Left ventricle myocardium superior (tissue), 1 donor: ENCODE results near the gene KCNQ1. TPM values are rescaled to one million over a fixed set of nuclear protein-coding genes. Genes with fewer than 3 reads are reported as not detected.
A peak's percentile ranks its signal among the peaks of the same experiment; 100 is the strongest.
"Not testable (repeated sequence)": the region's sequence is repeated elsewhere in the genome, so short reads cannot be mapped to it uniquely, and the experiment has no call there.

ENCODE experiments used
- ATAC-seq: fragments of 200-7000 bp; cut with Tn5 transposase; one replicate; pipeline ENCODE4 v1.9.1; 2020; ENCODE audit warnings: mild to moderate bottlenecking, moderate library complexity
- DNase-seq: peaks from one replicate; pipeline ENCODE4 v3.0.0-alpha.2; 2020
- intact Hi-C: fragments of 100-400 bp; cut with micrococcal nuclease; formaldehyde crosslinking; loops from one replicate; pipeline ENCODE4 v1.11.0; 2022
- total RNA-seq: library from RNA; stranded (reverse); fragmentation: NEBNext Ultra II Directional; extraction: Animal tissue kit (Norgen Biotek cat#: 25700); gene quantifications from one replicate; pipeline ENCODE4 v1.2.1, GENCODE V29; 2021
- donor health status: DM: no; HTN: yes; CAD: no; lungs with severe emphysema.

KCNQ1 gene
- total RNA-seq, 1 donor from 2014 or later: 49.7 TPM

- ATAC-seq, intact Hi-C loops, DNase-seq: not testable (repeated sequence)
Observed at GRCh38 chr11:2480067-2480873, 35.5 kb downstream of the KCNQ1 start.

- intact Hi-C loops: no loop called here
- ATAC-seq (peak; percentile 61), DNase-seq (no peak)
Observed at GRCh38 chr11:2480874-2481220, 36.0 kb downstream of the KCNQ1 start.

GRCh38 chr11:2481253-2481652 is 36.4 kb downstream of the KCNQ1 start:
- ATAC-seq: no peak

GRCh38 chr11:2482204-2482603 is 37.4 kb downstream of the KCNQ1 start:
- ATAC-seq: no peak
- no peak for DNase-seq
- intact Hi-C loops: no loop called here

More at GRCh38 chr11:2481253-2481652, 36.4 kb downstream of the KCNQ1 start:
- DNase-seq: no peak
- intact Hi-C loops: no loop called here

- intact Hi-C loops: no loop called here
- DNase-seq (no peak), ATAC-seq (no peak)
Observed at GRCh38 chr11:2482745-2483144, 37.9 kb downstream of the KCNQ1 start.

GRCh38 chr11:2483426-2483825 is 38.6 kb downstream of the KCNQ1 start:
- ATAC-seq: peak; percentile 58

GRCh38 chr11:2484576-2485125 is 39.8 kb downstream of the KCNQ1 start:
- DNase-seq (no peak), ATAC-seq (no peak)
- intact Hi-C loops: no loop called here

More at GRCh38 chr11:2483426-2483825, 38.6 kb downstream of the KCNQ1 start:
- no peak for DNase-seq
- intact Hi-C loops: no loop called here

- intact Hi-C loops: no loop called here
- ATAC-seq (no peak), DNase-seq (no peak)
Observed at GRCh38 chr11:2488004-2488403, 43.2 kb downstream of the KCNQ1 start.

- DNase-seq (no peak), ATAC-seq (no peak)
- intact Hi-C loops: no loop called here
Observed at GRCh38 chr11:2489083-2489482, 44.3 kb downstream of the KCNQ1 start.

GRCh38 chr11:2497951-2498350 is 53.1 kb downstream of the KCNQ1 start:
- intact Hi-C loops, DNase-seq, ATAC-seq: not testable (repeated sequence)

GRCh38 chr11:2498750-2499149 is 53.9 kb downstream of the KCNQ1 start:
- ATAC-seq (no peak), DNase-seq (no peak)
- intact Hi-C loops: no loop called here

GRCh38 chr11:2507212-2507901 is 62.5 kb downstream of the KCNQ1 start:
- ATAC-seq: no peak
- intact Hi-C loops: no loop called here

GRCh38 chr11:2507945-2508749 is 63.3 kb downstream of the KCNQ1 start:
- no peak for DNase-seq
- ATAC-seq: no peak
- intact Hi-C loops: no loop called here

More at GRCh38 chr11:2507212-2507901, 62.5 kb downstream of the KCNQ1 start:
- no peak for DNase-seq

- DNase-seq (no peak), ATAC-seq (no peak)
- intact Hi-C loops: no loop called here
Observed at GRCh38 chr11:2508793-2509192, 64.0 kb downstream of the KCNQ1 start.

- DNase-seq (peak; percentile 83), ATAC-seq (peak; percentile 85)
- intact Hi-C loops: loop anchor here (10.0 kb wide), 1 partner anchor 45 kb away; no protein-coding TSS in a partner anchor
Observed at GRCh38 chr11:2509481-2510001, 64.7 kb downstream of the KCNQ1 start.

GRCh38 chr11:2510626-2511402 is 66.0 kb downstream of the KCNQ1 start:
- intact Hi-C loops: loop anchor here (10.0 kb wide), 1 partner anchor 46 kb away; no protein-coding TSS in a partner anchor
- DNase-seq (peak; percentile 38), ATAC-seq (peak; percentile 1)

GRCh38 chr11:2511421-2512369 is 66.9 kb downstream of the KCNQ1 start:
- DNase-seq: peak; percentile 50
- peak; percentile 66 for ATAC-seq
- intact Hi-C loops: loop anchor here (10.0 kb wide), 1 partner anchor 47 kb away; no protein-coding TSS in a partner anchor
